GM23338 (cell line): ENCODE results near the gene ZNF335.
A peak's percentile ranks its signal among the peaks of the same experiment; 100 is the strongest.

ENCODE experiments used
- CREB1 ChIP-seq: fragments of 250-450 bp; sonication (Bioruptor Pico); IDR thresholded peaks from 2 replicates; pipeline ENCODE4 v1.5.0; 2020; ENCODE audit warnings: low read depth, mild to moderate bottlenecking, moderate library complexity
- ETS1 ChIP-seq: IDR thresholded peaks from 2 replicates; pipeline ENCODE4 v1.6.1; 2016; ENCODE audit warnings: antibody characterized with exemption
- EZH2 ChIP-seq: fragments of 200-600 bp; sonication (generic); IDR thresholded peaks from one replicate; pipeline ENCODE4 v1.8.0; 2017; ENCODE audit warnings: antibody characterized with exemption, mild to moderate bottlenecking, low read depth; ENCODE audit not compliant: unreplicated experiment
- EZH2phosphoT487 ChIP-seq: fragments of 200-600 bp; sonication (generic); IDR thresholded peaks from one replicate; pipeline ENCODE4 v1.8.1; 2018; ENCODE audit warnings: antibody characterized with exemption; ENCODE audit not compliant: unreplicated experiment
- JUNB ChIP-seq: IDR thresholded peaks from one replicate; pipeline ENCODE4 v1.6.1; 2016; ENCODE audit warnings: antibody characterized with exemption; ENCODE audit not compliant: unreplicated experiment
- POLR2AphosphoS5 ChIP-seq: IDR thresholded peaks from 2 replicates; pipeline ENCODE4 v1.6.1; 2016; ENCODE audit warnings: antibody characterized with exemption, low read depth
- REST ChIP-seq: IDR thresholded peaks from one replicate; pipeline ENCODE4 v1.6.1; 2018; ENCODE audit warnings: antibody characterized with exemption; ENCODE audit not compliant: unreplicated experiment
- STAT1 ChIP-seq: IDR thresholded peaks from one replicate; pipeline ENCODE4 v1.6.1; 2016; ENCODE audit warnings: antibody characterized with exemption; ENCODE audit not compliant: unreplicated experiment
- TF ChIP-seq, protein P1 (sequence below), 2 experiments: fragments of 200-600 bp in 1 of 2; sonication (generic) in 1 of 2; conservative IDR thresholded peaks; 2 replicates each; pipeline versions ENCODE4 v1.5.1 to v1.6.1; 2016 to 2017; ENCODE audit warnings: antibody characterized with exemption in 2 of 2, low read depth in 2 of 2, mild to moderate bottlenecking in 2 of 2, moderate library complexity in 1 of 2

DNA sequence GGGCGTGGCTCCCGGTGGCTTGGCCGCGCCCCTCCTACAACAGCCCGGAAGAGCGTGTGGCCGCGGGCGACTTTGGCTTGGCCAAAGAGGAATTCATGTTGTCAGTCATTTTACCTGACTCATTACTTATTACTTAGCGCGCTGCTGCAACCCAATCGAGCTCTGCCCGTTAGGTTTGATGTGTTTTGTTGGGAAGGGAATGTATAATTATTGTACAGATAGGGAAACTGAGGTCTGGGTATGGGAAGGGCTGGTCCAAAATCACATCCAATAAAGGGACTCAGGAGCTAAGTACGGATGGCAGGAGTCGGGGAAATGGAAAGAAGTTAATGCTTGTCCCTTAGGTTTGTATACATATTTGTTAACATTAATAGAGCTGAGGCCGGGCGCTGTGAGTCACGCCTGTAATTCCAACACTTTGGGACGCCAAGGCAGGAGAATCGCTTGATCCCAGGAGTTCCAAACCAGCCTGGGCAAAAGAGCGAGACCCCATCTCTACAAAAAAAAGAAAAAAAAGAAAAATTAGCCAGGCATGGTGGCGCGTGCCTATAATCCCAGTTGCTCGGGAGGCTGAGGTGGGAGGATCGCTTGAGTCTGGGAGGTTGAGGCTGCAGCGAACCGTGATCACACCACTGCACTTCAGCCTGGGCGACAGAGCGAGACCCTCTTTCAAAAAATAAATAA, 639 bp upstream of the ZNF335 start:
- TF ChIP-seq POLR2AphosphoS5, result 0 out of 2 replicates have a peak, but pooled peaks have one; percentile 47
- TF ChIP-seq, protein P1, sequence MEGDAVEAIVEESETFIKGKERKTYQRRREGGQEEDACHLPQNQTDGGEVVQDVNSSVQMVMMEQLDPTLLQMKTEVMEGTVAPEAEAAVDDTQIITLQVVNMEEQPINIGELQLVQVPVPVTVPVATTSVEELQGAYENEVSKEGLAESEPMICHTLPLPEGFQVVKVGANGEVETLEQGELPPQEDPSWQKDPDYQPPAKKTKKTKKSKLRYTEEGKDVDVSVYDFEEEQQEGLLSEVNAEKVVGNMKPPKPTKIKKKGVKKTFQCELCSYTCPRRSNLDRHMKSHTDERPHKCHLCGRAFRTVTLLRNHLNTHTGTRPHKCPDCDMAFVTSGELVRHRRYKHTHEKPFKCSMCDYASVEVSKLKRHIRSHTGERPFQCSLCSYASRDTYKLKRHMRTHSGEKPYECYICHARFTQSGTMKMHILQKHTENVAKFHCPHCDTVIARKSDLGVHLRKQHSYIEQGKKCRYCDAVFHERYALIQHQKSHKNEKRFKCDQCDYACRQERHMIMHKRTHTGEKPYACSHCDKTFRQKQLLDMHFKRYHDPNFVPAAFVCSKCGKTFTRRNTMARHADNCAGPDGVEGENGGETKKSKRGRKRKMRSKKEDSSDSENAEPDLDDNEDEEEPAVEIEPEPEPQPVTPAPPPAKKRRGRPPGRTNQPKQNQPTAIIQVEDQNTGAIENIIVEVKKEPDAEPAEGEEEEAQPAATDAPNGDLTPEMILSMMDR (conservative IDR thresholded peaks at IDR 0.05; ENCODE audit: low read depth in 2 of 2), result no peak
- no peak for TF ChIP-seq EZH2
- TF ChIP-seq ETS1, result no peak
- TF ChIP-seq STAT1, result no peak
- TF ChIP-seq CREB1 (CRISPR knock-in tag), result no peak
- no peak for TF ChIP-seq EZH2phosphoT487
- TF ChIP-seq JUNB, result no peak
- no peak for TF ChIP-seq REST
